Endothelial cell of umbilical vein (primary cell): Measurements from ENCODE around the gene TIMP1.

Experiments
- GATA2 ChIP-seq: IDR thresholded peaks from 2 replicates; pipeline ENCODE4 v1.7.0; 2011; ENCODE audit warnings: low read depth, mild to moderate bottlenecking, moderate library complexity, mixed read lengths, low read length; ENCODE audit not compliant: insufficient read length, insufficient read depth
- POLR2A ChIP-seq: IDR thresholded peaks from 2 replicates; pipeline ENCODE4 v1.6.1; 2012; ENCODE audit warnings: low read depth, mild to moderate bottlenecking, control low read depth, low read length
- POLR2AphosphoS5 ChIP-seq: IDR thresholded peaks from 2 replicates; pipeline ENCODE4 v1.6.1; 2012; ENCODE audit warnings: low read depth, mild to moderate bottlenecking, control low read depth, low read length, moderate library complexity; ENCODE audit not compliant: insufficient read depth
- TF ChIP-seq, protein P1 (sequence below), 2 donors: IDR thresholded peaks; 1 replicate in 1 of 2; 2 replicates in 1 of 2; pipeline ENCODE4 v1.5.1; 2011; ENCODE audit warnings: low read length in 2 of 2, mild to moderate bottlenecking in 2 of 2, moderate library complexity in 2 of 2, control low read depth in 1 of 2, inconsistent platforms in 1 of 2, low read depth in 1 of 2; ENCODE audit not compliant: insufficient read depth in 1 of 2; ENCODE audit errors: extremely low read depth in 1 of 2

DNA sequence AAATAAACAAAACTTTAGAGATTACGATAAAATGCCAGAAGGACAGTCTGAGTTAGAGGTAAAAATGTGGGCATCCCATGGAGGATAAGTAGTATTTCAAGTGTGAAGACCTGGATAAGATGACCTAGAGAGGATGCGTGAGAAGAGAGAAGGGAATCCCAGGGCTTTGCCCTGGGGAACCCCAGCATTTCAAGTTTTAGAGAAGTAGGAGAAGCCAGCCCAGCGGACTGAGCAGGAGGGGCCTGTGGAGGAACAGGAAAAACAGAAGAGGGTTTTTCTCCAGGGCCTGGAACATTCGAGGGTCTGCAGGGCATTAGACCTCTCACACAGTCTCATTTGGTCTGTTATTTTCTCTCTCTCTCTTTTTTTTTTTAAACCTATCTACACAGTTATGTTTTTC, 50.4 kb downstream of the TIMP1 start:
- TF ChIP-seq, protein P1, sequence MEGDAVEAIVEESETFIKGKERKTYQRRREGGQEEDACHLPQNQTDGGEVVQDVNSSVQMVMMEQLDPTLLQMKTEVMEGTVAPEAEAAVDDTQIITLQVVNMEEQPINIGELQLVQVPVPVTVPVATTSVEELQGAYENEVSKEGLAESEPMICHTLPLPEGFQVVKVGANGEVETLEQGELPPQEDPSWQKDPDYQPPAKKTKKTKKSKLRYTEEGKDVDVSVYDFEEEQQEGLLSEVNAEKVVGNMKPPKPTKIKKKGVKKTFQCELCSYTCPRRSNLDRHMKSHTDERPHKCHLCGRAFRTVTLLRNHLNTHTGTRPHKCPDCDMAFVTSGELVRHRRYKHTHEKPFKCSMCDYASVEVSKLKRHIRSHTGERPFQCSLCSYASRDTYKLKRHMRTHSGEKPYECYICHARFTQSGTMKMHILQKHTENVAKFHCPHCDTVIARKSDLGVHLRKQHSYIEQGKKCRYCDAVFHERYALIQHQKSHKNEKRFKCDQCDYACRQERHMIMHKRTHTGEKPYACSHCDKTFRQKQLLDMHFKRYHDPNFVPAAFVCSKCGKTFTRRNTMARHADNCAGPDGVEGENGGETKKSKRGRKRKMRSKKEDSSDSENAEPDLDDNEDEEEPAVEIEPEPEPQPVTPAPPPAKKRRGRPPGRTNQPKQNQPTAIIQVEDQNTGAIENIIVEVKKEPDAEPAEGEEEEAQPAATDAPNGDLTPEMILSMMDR (IDR thresholded peaks at IDR 0.05; ENCODE audit: extremely low read depth in 1 of 2, insufficient read depth in 1 of 2, low read depth in 1 of 2, low read length in 2 of 2), result no peak
- TF ChIP-seq POLR2A, result no peak
- no peak for TF ChIP-seq POLR2AphosphoS5
- no peak for TF ChIP-seq GATA2
